ENCODE results near the gene ARMC6.

ARMC6 gene

DNA sequence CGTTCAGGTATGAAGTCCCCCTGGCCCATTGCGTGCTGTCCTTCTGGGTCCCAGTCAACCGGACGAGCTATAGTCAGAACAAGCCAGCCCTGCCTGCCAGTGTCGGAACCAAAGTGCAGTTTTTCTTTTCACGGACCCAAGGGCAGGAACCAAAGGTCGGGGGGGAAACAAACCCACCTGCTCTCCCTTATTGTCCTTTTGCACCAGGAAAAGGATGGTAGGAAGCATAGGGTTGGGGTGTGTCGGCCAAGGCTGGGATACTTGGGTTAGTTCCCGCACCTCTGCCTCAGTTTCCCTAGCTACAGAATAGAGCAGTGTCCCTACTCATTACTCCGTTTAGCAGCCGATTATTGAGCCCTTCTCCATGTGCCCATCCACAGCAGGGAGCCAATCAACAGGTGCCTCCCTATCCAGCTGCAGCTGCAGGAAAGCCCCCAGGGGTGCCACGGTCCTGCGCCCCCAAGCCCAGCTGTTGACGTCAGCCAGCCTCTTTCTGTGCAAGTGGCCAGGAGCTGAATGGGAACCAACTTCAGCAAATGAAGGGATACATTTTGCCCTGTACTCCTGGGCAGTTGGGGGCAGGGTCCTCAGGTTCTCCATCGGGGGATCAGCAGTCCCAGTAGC lies 21.0 kb downstream of the ARMC6 start:
- no peak for DNase-seq (ENCODE audit: low read depth in 2 of 2)

DNA sequence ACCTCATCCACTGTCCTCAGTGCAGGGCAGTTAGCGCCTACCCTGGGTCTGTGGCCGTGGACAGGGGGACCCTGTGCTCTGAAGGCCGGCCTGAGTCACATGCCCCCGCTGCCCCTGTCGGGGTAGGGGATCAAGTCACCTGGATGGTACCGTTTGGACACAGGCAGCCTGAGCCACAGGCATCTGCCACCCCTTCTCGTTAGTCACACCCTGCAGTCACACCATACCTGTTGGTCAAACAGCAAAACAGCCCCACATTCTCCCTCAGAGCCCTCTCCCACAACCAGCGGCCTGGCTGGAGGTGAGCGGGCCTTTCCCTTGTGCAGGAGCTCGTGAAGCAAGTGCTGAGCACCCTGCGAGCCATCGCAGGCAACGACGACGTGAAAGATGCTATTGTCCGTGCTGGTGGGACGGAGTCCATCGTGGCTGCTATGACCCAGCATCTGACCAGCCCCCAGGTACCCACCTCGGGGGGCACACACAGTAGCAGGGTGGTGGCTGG lies 21.6 kb downstream of the ARMC6 start:
- DNase-seq (ENCODE audit: low read depth in 2 of 2), result no peak

DNA sequence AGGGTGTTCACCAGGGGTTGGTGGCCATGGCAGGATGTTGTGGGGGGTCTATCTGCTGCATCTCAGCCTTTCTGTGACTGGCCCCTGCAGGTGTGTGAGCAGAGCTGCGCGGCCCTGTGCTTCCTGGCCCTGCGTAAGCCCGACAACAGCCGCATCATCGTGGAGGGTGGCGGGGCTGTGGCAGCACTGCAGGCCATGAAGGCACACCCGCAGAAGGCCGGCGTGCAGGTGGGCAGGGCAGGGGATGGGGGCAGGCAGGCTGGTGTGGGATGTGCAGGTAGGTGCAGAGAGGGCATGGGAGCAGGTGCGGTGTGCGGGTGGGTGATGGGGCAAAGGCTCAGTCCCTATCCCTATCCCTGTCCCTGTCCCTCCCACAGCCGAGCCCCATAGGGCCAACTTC lies 22.3 kb downstream of the ARMC6 start:
- no peak for DNase-seq (ENCODE audit: low read depth in 2 of 2)

DNA sequence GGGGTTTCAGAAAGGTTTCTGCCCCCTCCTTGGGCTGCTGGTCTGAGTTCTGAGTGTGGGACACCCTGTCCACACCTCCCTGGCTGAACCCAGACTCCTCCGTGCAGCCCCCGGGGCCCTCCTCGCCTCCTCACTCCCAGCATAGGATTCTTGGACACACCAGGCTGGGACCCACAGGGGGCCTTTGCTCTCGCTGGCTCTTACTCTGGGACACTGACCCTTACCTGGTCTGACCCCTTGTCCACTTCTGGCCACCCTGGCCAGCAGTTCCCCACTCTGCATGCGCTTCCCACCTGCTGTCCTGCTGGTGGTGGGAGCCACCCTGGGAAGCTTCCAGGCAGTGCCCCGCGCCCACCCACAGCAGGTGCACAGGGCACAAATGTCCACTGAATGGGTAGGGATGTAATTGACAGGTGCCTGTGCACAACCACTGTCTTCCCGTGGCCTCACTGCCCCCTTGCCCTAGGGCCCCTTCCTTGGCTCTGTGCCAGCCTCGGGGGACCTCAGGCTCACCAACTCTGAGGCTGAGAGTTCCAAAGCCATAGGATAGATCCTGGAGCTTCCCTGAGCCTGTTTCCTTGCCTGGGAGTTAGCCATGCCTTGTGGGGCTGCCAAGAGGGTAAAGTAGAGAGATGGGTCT lies 23.4 kb downstream of the ARMC6 start:
- no peak for DNase-seq (ENCODE audit: low read depth in 2 of 2)

DNA sequence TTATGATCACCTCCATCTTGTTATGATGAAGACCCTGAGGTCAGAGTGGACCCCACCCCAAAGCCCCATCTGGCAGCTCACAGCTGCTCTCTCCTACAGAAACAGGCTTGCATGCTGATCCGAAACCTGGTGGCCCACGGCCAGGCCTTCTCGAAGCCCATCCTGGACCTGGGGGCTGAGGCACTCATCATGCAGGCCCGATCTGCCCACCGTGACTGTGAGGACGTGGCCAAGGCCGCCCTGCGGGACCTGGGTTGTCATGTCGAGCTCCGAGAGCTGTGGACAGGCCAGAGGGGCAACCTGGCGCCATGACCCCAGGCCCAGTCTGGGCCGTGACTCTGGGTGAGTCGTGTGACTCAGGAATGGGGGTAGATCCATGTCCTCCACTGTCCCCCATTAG lies 23.9 kb downstream of the ARMC6 start:
- no peak for DNase-seq (ENCODE audit: low read depth in 2 of 2)

DNA sequence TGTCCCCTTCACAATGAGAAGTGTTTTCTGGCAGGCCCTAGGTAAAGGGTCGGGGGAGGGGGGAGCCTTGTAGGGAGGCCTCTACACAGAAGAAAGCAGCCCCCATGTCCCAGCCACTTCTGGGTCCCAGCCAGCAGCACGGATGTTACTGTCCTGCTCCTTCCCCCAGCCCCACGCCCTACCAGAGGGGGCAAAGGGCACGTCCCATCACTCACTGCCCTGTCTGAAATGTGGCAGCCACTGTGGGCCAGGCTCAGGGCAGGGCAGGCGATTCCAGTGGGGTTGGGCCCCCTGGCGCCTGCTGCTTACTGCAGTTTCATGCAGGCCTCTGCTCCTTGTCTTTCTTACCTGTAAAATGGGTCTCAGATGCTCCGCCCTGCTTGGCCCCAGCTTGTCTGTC lies 24.3 kb downstream of the ARMC6 start:
- DNase-seq (ENCODE audit: low read depth in 2 of 2), result no peak

DNA sequence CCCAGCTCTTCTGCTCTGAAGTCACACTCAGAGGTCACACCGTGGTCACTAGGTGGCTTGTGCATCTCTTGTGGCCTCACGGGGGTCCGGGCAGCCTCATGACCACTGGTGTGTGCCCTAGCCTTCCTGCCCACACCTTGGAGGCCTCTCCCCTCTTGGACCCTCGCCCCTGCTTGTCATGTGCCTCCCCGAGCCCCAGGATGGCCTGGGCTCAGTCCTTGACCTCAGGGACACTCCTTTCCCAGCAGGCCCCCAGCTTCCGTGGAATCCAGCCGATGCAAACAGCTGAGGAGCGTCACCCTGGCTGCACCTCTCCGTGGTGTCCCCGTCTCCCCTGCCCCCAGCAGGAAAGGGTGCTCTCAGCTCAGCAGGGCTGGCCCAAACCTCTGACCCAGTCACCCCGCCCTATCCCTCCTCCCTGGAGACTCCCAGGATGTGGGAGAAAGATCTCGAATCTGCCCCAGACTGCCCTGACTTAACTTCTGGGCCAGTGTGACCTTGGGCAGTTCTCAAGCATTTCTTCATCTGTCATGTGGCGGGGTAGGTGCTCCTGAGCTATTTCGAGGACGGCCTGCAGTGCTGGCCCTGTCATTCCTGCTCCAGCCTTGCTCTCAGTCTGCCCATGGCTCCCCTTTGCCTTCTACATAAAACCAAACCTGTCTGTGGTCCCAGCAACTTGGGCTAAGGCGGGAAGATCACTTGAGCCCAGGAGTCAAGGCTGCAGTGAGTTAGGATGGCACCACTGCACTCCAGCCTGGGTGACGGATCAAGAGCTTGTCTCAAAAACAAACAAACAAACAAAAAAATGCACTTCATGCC lies 25.8 kb downstream of the ARMC6 start:
- DNase-seq (ENCODE audit: low read depth in 2 of 2), result no peak

DNA sequence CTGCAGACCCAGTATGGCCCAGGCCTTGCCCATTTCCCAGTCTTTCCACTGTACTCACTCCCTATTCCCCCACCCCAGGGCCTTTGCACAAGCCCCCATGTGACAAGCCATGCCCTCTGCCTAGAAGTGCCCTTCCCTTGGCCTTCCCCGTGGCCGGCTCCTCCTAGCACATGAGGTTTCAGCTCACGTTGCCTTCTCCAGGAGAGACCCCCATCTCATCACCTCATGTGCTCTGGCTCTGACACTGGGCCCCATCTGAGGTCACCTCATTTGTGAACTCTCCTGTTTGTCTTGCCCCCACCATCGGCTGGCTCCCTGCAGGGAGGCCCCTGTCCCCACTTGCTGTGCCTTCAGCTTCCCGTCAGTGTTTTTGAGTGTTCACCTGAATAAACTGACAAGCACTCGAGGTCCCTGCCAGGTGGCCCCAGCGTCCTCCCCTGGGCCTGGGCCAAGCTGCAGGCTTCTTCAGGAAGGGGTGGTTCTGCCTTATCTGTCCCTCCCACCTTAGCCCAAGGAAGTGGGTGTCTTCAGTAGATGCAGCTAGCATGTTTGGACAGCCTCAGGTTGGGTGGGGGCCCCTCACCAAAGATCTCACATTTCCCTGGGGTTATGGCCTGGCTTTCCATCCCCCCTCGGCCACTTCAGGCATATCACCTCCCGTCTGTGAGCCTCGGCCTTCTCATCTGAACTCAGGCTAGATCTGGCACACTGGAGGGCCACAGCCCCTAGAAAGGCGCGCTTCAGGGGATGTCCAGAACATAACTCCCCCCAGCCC lies 26.6 kb downstream of the ARMC6 start:
- DNase-seq (ENCODE audit: low read depth in 2 of 2), result no peak

DNA sequence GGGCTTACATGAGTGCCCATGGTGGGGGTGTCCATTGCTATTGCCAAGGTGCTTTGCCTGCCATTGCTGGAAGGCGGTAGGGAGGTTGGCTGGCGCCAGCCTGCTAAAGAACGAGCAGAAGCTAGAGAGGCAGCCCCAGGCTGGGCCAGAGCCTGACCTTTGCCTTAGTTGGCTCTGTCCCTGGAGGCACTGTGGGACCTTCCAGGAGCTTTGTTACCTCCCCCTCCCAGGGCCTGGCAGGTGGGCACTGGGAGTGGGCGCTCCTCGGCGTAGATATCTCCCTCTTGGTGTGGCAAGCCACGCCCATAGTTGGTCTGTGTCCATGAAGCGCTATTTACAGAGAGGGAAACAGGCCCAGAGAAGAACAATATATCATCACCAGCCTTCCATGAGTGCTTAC lies 28.1 kb downstream of the ARMC6 start:
- DNase-seq (ENCODE audit: low read depth in 2 of 2), result no peak

DNA sequence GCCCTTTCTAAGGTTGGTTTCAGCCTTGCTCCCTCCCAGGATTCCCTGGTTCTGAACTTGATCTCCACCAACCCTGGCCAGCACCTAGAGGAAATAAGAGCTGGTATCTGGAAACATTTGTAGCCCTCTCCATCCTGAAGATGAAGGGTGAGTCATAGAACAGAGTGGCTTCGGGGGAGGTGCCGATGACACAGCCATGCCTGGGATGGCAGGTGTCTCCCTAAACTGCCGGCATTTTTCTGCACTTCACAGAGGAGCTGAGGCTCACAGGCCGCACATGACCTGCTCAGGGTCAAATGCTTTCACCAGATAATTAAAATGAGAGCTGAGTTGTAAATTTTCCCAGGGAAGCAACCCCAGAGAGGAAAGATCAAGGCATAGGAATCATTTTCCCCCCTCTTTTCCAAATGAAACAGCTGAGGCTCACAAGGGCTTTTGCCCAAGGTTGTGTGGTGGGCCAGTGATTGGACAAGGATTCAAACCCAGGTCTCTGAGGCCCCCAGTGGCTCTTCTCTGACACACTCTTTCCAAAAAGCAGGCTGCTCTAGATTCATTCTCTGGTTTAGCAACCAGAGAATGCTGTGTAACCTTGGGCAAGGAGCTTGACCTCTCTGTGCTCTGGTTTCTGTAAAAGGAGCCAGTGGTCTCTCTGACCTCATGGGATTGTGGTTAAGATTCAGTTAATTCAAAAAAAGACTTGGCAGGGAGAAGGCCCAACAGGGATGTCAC lies 29.2 kb downstream of the ARMC6 start:
- no peak for DNase-seq (ENCODE audit: low read depth in 2 of 2)

DNA sequence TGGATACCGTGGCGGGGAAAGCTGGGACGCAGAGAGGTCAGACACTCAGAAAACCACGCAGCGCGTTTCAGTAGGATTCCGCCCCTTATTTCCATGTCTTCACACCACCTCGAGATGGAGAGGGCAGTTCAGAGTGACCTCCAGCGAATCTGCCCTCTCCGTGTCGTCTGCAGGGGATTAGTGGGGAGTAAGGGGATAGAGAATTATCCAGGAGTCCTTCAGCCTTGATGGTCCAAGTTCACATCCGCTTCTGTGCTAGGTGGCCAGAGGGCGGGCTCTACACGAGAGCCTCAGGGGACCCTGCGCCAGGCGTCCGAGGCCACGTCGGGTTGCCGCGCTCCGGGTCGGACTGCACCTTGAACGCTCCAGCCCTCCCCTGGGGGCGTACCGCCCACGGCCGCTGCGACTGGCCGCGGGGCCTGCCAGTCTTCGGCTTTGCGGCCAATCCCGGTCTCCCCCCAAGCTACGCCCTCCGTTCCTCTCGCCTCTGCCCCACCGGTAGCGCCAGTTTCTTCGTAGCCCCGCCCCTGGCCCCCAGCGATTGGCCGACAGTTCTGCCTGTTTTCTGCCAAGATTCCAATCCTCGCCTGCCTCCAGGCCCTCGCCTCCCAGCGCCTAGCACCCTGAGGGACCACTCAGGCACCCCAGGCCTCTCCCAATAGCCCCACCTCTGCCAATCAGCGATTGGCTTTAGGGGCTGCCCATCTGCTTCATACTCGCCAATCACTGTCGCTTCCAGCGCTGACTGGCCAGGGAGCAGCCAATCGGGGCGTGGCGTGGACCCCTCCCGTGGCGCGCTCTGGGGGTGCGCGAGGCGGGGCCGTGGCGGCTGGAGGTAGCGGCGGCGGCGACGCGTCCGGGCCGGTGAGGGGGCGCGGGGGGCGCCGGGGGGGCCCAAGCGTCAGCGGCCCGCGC lies 30.0 kb downstream of the ARMC6 start, which contains the start of gene SLC25A42:
TSS of gene SLC25A42 (plus strand) at position 812 of the 915 bp plus-strand sequence. CDS start 32,131 bp downstream, outside the sequence.
- DNase-seq (ENCODE audit: low read depth in 2 of 2), result peak; percentile 99

DNA sequence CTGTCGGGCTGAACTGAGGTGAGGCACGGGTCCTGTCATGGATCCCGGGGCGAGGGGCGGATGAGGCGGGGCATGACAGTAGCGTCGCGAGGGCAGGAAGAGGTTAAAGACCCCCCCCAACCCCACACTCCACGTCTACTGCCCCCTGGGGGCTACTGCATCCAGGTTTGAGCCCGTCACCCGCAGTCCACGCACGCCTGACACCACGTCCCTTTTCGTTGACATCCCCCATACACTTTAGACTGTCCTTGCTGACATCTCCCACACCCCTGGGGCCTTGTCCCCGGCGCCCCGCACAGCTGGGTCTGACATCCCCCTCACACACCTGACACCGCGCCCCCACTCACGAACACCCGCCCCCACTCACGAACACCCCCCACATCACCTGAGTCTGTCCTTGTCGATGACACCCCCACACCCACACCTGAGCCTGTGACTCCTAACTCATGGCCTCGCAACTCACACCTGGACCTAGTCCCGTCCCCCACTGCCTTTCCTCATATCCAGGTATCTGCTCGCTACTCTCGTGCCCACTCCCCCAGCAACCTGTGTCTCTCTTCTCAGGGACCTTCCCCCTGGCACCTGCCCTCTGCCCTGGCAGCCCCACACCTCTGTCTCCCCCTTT lies 30.8 kb downstream of the ARMC6 start:
- no peak for DNase-seq (ENCODE audit: low read depth in 2 of 2)

DNA sequence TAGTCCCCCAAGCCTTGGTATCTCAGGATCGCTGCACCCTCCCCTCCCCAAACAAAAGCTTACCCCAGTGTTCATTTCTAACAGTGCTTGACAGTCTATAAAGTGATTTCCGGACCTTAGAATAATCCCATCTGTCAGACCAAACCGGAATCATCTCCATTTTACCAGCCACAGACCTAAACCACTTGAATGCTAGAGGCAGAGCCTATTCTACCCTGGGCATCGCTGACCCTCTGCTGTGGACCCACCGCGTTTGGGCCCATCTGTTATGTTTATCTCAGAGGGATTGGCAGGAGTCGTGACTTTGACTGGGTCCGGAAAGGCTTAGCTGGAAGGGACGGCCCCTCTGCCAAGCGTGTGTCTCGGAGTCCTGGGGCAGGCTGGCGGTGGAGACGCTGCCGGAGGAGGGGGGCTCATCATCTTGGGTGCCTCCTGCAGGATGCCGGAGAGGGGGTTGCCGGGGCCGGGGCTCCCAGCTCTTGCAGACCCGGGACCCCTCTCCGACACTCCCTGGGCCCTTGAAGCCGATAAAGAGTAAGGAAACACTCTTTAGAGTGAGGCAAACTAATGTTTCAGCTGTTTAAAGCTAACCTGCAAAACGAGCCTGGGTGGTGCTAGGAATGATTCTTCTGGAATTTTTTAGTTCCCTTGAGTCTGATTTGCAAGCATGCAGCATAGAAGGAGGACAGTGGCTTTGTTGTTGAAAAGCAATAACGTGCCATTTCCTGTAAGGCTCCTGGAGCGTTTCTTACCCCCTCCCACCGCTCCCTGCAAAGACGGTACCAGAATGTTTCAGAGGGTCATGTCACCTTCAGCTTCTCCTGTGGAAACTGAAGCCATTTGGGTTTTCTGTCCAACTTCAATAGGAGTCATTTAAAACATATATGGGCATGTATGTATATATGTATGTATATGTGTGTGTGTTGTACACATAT lies 31.7 kb downstream of the ARMC6 start:
- DNase-seq (ENCODE audit: low read depth in 2 of 2), result no peak

DNA sequence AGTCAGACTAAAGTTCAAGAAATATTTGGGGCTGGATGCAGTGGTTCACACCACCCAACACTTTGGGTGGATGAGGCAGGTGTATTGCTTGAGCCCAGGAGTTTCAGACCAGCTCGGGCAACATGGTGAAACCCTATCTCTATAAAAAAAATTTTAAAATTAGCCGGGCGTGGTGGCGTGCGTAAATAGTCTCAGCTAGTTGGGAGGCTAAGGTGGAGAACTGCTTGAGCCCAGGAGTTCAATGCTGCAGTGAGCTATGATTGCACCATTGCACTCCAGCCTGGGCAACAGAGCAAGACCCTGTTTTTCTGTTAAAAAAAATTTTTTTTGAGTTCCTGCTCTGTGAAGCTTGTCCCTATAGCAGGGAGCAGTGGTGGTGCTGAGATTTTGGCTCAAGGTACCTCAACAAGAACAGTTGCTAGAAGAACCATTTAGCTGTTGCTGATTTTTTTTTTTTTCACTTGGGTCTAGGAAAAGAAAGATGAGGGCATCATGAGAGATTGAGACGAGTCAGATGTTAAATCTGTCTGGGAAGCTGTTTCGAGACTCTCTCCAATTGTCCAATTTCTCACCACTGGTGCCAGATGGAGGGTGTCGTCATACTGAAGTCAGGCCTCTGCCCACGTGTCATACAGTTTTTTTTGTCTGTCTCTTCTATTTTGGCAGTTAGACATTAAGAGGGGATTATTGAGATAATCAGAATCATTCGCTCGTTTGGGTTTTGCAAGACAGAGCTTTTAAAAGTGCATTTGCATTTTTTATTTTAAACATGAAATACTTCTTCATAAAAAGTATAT lies 34.1 kb downstream of the ARMC6 start:
- DNase-seq (ENCODE audit: low read depth in 2 of 2), result no peak

DNA sequence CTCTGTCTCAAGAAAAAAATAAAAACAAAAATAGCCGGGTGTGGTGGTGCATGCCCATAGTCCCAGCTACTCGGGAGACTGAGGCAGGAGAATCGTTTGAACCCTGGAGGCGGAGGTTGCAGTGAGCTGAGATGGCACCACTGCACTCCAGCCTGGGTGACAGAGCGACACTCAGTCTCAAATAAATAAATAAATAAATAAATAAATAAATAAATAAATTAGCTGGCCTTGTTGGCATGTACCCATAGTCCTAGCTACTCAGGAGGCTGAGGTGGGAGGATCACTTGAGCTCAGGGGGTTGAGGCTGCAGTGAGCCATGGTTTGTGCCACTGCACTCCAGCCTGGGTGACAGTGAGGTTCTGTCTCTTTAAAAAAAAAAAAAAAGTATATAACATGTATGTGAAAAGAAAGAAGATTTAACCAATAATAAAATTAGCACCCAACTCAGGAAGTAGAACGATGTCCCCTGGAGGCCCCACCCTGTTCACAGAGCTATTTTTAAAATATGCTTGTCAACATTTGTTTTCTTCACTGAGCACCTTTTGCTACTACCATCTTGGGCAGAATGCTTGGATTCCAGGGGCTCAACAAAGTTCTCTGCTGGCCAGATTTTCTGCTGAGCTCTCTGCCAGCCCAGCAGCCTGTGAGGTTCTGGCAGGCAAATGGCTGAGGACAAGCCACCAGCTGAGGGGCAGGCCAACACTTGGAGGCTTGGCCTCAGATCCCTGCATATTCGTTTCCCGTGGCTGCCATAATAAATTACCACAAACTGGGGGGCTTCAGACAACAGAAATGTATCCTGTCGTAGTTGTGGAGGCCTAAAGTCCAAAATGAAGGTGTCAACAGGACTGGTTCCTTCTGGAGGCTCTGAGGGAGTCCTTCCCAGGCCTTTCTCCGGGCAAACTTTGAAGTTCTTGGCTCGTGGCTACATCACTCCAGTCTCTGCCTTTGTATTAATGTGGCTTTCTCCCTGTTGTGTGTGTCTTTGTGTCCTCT lies 35.6 kb downstream of the ARMC6 start:
- no peak for DNase-seq (ENCODE audit: low read depth in 2 of 2)

DNA sequence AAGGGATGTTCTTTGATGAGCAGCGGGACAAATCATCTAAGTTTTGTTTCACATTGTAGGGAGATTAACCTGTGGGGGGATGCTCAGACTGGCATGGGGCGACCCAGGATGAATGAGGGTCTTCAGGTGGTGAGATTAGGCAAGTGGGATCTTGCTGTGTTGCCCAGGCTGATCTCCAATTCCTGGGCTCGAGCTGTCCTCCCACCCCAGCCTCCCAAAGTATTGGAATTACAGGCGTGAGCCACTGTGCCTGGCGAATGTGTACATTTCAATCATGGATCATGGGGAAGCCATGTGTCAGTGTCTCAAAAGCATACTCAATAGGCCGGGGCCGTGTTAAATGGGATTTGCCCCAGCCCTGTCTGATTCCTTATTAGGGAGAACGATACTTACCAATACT lies 38.5 kb downstream of the ARMC6 start:
- no peak for DNase-seq (ENCODE audit: low read depth in 2 of 2)

All from stimulated activated CD8-positive, alpha-beta memory T cell treated with anti-CD3 and anti-CD28 coated beads, Interleukin-15, amount 100 ng/mL, for 48 hours (primary cell).